Heart right ventricle (tissue), 16 donors: Measurements from ENCODE around the gene MYO9A. TPM values are rescaled to one million over a fixed set of nuclear protein-coding genes. Genes with fewer than 3 reads are reported as not detected.

ENCODE experiments used
- ATAC-seq, 8 donors: fragments of 200-7000 bp; cut with Tn5 transposase; one replicate each; pipeline ENCODE4 v1.9.1; 2020; ENCODE audit warnings: mild to moderate bottlenecking in 8 of 8, moderate library complexity in 8 of 8, moderate number of reproducible peaks in 1 of 8
- DNase-seq, 2 donors: peaks; one replicate each; pipeline ENCODE4 v3.0.0-alpha.2; 2020
- H3K27ac ChIP-seq, 10 donors: fragments of 200-600 bp; sonication (generic) in 2 of 10; one replicate each; pipeline versions ENCODE4 v1.5.0 to v1.8.0; 2020 to 2022; ENCODE audit warnings: mild to moderate bottlenecking in 3 of 10
- H3K27me3 ChIP-seq, 7 donors: fragments of 200-600 bp; one replicate each; pipeline ENCODE4 v1.8.0; 2021 to 2022; ENCODE audit warnings: mild to moderate bottlenecking in 2 of 7
- H3K36me3 ChIP-seq, 9 donors: fragments of 200-600 bp; sonication (generic) in 1 of 9; one replicate each; pipeline versions ENCODE4 v1.5.0 to v1.8.0; 2020 to 2022; ENCODE audit warnings: mild to moderate bottlenecking in 2 of 9
- H3K4me1 ChIP-seq, 9 donors: fragments of 200-600 bp; sonication (generic) in 1 of 9; one replicate each; pipeline versions ENCODE4 v1.5.0 to v1.8.0; 2020 to 2022; ENCODE audit warnings: mild to moderate bottlenecking in 4 of 9
- H3K4me3 ChIP-seq, 10 donors: fragments of 200-600 bp; sonication (generic) in 2 of 10; one replicate each; pipeline versions ENCODE4 v1.5.0 to v1.8.0; 2020 to 2022; ENCODE audit warnings: mild to moderate bottlenecking in 7 of 10, moderate library complexity in 2 of 10
- H3K9me3 ChIP-seq, 11 donors: fragments of 200-600 bp in 10 of 11; sonication (generic) in 2 of 11; one replicate each; pipeline versions ENCODE4 v1.5.0 to v1.8.0; 2013 to 2022; ENCODE audit warnings: mild to moderate bottlenecking in 2 of 11, control low read depth in 1 of 11, moderate library complexity in 1 of 11
- WGBS, 2 donors: extraction: QIAGEN DNeasy Blood & Tissue Kit; methylation state at CpG; one replicate each; pipeline ENCODE4 v1.1.7; 2013; ENCODE audit warnings: inconsistent platforms in 1 of 2; 5-methylcytosine and 5-hydroxymethylcytosine counted together
- intact Hi-C, 10 donors: fragments of 100-400 bp; cut with DNase I; formaldehyde crosslinking; loops; one replicate each; pipeline versions ENCODE4 v1.11.1 to v1.14.2; 2022
- polyA plus RNA-seq, 2 donors: library from polyadenylated mRNA; stranded (reverse); fragments of 200-250 nt; gene quantifications; one replicate each; pipeline ENCODE4 v1.2.3, GENCODE V29; 2013
- total RNA-seq, 10 donors: library from RNA; stranded (reverse); fragmentation: NEBNext Ultra II Directional in 3 of 10; extraction: Animal tissue kit (Norgen Biotek cat#: 25700) in 3 of 10; gene quantifications; one replicate each; pipeline versions ENCODE4 v1.2.1 to v1.2.4, GENCODE V29; 2021 to 2023
- TF ChIP-seq, protein P1 (sequence below), 9 donors: fragments of 200-600 bp; sonication (generic) in 2 of 9; IDR thresholded peaks; one replicate each; pipeline versions ENCODE4 v1.5.0 to v1.8.0; 2021 to 2022; ENCODE audit warnings: antibody characterized with exemption in 9 of 9, mild to moderate bottlenecking in 5 of 9, moderate library complexity in 1 of 9
- donor health status: Arrhythmogenic right ventricular cardiomyopathy.
- donor health status: ischemic (EF 13 %, LVEDD 7.1; RV severe dilation, severe dysfunction).
- donor health status: healthy with polysubstance abuse.
- donor health status: DM: no; HTN: yes; CAD: no.
- donor health status: DM: no; HTN: no; CAD: no.
- donor health status: ischemic (EF 25% LVEDD 6.9; RV normal size, moderate dysfunction).
- donor health status: ischemic (EF 25% LVEDD 5.7; RV mildly dilated, moderate dysfunction).
- donor health status: healthy.
- donor health status: DM: yes; HTN: yes; CAD: no.
- donor health status: Ischemic cardiomyopathy.
- donor health status: ischemic (EF 35%, LVEDD 5.7; RV mildly dilated, moderate dysfunction).
- donor health status: nonischemic (EF 11% LVEDD 7.7; RV severe dilation, severe dysfunction).
- donor health status: DM: yes; HTN: yes; CAD: no.
- donor health status: PGD.
- donor health status: ischemic (EF 29% LVEDD 5.4; RV normal size, mild dysfunction).
- donor health status: nonischemic (EF 23%, LVEDD 6.1; RV moderate dilation, normal function).

Gene MYO9A
- total and polyA plus RNA-seq, 12 donors: 3.7 to 36.9 (median 28.7) TPM

DNA sequence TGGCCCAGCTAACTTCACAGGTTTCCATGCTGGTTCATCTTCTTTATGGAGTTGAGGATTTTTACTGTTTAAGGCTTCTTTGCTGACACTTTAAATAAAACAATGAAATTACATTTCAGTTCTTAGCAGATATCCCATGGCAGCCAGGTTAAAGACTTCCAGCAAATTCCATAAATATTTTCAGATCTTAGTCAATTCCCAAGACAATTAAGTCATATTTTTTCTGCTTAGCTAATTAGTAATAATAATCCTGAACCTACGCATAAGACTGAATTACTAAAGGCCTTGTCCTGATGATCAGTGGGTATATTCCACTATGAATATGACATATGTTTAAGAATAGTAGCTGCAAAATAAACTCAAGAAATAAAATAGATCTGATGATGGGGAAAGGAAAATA, 224.3 kb downstream of the MYO9A start:
- Histone ChIP-seq H3K9me3 (no peaks in the 10 kb centered on the region), H3K36me3 (peaks cover 0 to 64% (median 26%) of the 10 kb centered on the region in 9 donors), H3K4me1 (peaks cover 0 to 15% (median 0%) of the 10 kb centered on the region in 9 donors), H3K27ac (no peak overlapping the region), H3K4me3 (no peak overlapping the region), H3K27me3 (no peaks in the 10 kb centered on the region)
- intact Hi-C loops: loop anchor here in 3 of 10 donors (10.0 kb wide), 1 partner anchor 261 kb away; no protein-coding TSS in a partner anchor
- WGBS, 2 donors: 90 to 95% methylated on average over 1 of the region's 1 CpG
- TF ChIP-seq, protein P1, sequence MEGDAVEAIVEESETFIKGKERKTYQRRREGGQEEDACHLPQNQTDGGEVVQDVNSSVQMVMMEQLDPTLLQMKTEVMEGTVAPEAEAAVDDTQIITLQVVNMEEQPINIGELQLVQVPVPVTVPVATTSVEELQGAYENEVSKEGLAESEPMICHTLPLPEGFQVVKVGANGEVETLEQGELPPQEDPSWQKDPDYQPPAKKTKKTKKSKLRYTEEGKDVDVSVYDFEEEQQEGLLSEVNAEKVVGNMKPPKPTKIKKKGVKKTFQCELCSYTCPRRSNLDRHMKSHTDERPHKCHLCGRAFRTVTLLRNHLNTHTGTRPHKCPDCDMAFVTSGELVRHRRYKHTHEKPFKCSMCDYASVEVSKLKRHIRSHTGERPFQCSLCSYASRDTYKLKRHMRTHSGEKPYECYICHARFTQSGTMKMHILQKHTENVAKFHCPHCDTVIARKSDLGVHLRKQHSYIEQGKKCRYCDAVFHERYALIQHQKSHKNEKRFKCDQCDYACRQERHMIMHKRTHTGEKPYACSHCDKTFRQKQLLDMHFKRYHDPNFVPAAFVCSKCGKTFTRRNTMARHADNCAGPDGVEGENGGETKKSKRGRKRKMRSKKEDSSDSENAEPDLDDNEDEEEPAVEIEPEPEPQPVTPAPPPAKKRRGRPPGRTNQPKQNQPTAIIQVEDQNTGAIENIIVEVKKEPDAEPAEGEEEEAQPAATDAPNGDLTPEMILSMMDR (IDR thresholded peaks at IDR 0.05): no peak
- DNase-seq (no peak), ATAC-seq (no peak)

DNA sequence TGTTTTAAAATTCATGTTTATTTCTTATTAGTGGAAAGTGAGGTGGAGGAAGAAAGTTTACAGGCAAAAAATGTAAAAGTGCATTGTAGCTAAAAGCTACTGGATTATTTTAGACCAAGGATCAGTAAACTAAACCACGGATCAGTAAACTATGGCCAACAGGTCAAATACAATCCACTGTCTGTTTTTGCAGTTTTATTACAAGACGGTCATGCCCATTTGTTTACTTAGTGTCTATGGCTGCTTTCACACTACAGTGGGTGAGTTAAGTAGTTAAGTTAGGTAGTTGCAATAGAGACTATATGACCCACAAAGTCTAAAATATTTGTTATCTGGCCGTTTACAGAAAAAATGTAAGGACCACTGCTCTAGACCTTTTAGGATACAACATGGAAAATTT, 225.6 kb downstream of the MYO9A start:
- ATAC-seq (no peak), DNase-seq (no peak)
- intact Hi-C loops: loop anchor here in 3 of 10 donors (10.0 kb wide), 1 partner anchor 262 kb away; no protein-coding TSS in a partner anchor
- Histone ChIP-seq H3K36me3 (peaks cover 0 to 64% (median 18%) of the 10 kb centered on the region in 9 donors), H3K4me1 (peaks cover 0 to 15% (median 0%) of the 10 kb centered on the region in 9 donors), H3K4me3 (no peak overlapping the region), H3K27ac (no peak overlapping the region), H3K9me3 (no peaks in the 10 kb centered on the region), H3K27me3 (no peaks in the 10 kb centered on the region)
- TF ChIP-seq, protein P1 (IDR thresholded peaks at IDR 0.05): no peak
- 92 to 93% methylated on average over 3 of the region's 3 CpGs for WGBS, 2 donors

DNA sequence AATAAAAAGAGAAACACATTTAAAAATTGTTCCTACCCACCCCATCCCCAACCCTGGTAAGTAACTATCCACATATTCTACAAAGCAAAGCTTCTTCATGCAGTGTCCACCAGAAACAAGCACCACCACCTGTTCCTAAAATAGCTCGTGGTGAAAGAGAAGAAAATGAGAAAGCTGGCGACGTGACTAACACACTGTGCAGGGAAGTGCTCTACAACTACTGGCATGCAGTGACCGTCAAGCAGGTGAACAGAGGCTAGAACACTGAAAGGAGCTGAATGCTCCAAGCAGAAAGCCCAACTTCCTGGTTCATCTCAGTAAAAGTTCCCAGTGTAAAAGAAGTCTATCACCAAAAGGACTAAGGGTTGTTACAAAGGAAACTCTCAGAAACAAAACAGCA, 226.9 kb downstream of the MYO9A start:
- H3K4me3 ChIP-seq: no peak overlapping the region
- intact Hi-C loops: loop anchor here in 3 of 10 donors (10.0 kb wide), 1 partner anchor 264 kb away; no protein-coding TSS in a partner anchor
- H3K27ac ChIP-seq: peak overlapping the region in 3 of 10 donors; percentile 33 to 41 (median 37)

DNA sequence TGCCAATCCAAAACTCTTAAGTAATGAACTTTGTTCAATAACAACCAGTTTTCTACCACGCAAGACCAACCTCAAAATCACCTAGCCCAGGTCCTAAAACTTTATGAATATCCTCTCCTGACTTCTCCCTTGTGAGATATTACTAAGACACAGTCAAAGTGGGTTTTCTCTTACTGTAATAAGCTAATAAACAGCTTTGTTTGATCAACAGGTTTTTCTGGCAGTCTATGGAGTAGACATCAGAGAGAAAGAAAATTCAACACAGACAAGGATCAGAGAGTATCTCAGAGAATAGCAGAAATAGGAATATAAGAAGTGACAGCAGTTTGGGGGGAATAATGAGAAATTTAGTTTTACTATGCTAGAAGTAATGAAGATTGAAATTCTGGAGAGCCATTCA, 228.0 kb downstream of the MYO9A start:
- no peak for ATAC-seq
- intact Hi-C loops: loop anchor here in 3 of 10 donors (10.0 kb wide), 1 partner anchor 265 kb away; no protein-coding TSS in a partner anchor
- 98 to 100% methylated on average over 1 of the region's 1 CpG for WGBS, 2 donors
- Histone ChIP-seq H3K36me3 (peaks cover 0 to 75% (median 19%) of the 10 kb centered on the region in 9 donors), H3K4me3 (no peak overlapping the region), H3K4me1 (peaks cover 0 to 15% (median 0%) of the 10 kb centered on the region in 9 donors), H3K27me3 (no peaks in the 10 kb centered on the region), H3K27ac (no peak overlapping the region), H3K9me3 (no peaks in the 10 kb centered on the region)
- TF ChIP-seq, protein P1 (IDR thresholded peaks at IDR 0.05): no peak
- DNase-seq: no peak

More for the DNA sequence above, 226.9 kb downstream of the MYO9A start:
- Histone ChIP-seq H3K27me3 (no peaks in the 10 kb centered on the region), H3K4me1 (peaks cover 0 to 15% (median 0%) of the 10 kb centered on the region in 9 donors), H3K9me3 (no peaks in the 10 kb centered on the region), H3K36me3 (peaks cover 0 to 64% (median 19%) of the 10 kb centered on the region in 9 donors)
- TF ChIP-seq, protein P1 (IDR thresholded peaks at IDR 0.05): no peak
- peak in 1 of 2 donors; percentile 5 for DNase-seq
- WGBS, 2 donors: 48 to 50% methylated on average over 4 of the region's 4 CpGs
- peak; percentile 38 to 98 (median 79) for ATAC-seq
